ENCODE measurements around the gene GPR55.

The GPR55 gene

DNA sequence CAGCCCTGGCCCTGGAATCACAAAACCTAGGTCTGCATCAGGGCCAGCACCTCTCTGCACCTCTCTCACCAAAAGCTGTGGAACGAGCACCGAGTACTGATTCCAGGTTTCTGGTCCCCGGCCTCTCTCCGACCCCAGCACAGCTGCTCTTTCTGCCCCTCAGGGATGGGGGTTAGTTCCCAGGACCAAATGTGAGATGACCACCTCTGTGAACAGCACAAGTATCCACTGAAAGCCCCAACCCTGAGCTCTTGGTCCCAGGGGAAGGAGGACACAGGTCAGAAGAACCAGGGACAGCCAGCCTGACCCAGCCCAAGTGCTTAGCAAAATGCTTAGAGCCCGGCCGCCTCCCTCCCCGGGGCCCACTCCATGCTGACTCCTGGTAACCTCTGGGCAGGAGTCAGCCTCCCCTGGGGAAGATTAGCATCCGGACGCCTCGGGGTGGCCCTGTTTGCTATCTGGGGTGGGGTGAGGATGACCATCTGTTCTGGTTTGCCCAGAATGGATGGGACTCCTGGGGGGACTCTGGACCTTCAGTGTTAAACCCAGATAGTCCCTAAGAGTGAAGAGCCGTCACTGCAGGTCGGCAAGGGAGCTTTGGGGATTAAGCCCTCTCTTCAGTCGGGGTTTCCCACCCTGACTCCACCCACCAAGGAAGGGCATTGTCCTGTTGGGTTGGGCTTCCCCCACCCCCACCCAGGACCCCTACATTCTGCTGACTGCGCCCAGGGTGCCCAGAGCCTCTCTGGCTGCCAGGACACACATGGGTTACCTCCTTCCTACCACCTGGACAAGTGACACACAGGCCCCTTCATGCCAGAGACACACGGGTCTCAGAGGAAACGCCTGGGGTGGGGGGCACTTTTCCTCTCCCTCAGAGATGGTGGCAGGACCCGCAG lies 9.4 kb upstream of the GPR55 start:
- DNase-seq (ENCODE audit: low spot score) = no peak

DNA sequence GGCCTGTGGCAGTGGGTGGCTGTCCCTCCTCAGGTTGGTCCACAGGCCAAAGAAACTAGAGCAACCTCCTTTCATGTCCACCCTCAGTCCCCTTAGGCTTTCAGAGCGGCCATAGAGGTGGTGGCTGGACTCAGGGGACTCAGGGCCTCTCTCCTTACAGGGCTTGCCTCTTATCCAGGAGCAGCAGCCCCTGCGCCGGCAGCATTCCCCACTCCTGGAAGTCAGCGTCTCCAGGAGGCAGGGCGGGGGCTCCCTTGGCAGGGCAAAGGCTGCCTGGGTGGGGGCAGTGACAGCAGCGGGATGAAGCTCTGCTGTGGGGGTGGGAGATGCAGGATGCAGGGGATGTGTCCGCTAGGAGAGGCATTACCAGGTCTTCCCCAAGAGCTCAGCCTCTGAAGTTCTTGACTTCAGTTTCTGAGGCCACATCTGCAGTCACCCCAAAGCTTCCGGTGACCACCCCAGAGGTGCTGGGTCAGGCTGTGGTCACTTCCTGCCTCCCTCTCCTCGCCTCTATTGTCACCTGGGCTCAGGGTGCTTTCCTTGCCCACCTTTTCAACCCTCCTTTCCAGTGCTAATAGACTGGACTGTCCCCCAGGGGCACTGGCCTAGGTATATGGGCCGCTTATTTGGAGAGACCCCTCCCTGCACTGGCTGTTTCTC lies 8.6 kb upstream of the GPR55 start:
- no peak for DNase-seq (ENCODE audit: low spot score)

DNA sequence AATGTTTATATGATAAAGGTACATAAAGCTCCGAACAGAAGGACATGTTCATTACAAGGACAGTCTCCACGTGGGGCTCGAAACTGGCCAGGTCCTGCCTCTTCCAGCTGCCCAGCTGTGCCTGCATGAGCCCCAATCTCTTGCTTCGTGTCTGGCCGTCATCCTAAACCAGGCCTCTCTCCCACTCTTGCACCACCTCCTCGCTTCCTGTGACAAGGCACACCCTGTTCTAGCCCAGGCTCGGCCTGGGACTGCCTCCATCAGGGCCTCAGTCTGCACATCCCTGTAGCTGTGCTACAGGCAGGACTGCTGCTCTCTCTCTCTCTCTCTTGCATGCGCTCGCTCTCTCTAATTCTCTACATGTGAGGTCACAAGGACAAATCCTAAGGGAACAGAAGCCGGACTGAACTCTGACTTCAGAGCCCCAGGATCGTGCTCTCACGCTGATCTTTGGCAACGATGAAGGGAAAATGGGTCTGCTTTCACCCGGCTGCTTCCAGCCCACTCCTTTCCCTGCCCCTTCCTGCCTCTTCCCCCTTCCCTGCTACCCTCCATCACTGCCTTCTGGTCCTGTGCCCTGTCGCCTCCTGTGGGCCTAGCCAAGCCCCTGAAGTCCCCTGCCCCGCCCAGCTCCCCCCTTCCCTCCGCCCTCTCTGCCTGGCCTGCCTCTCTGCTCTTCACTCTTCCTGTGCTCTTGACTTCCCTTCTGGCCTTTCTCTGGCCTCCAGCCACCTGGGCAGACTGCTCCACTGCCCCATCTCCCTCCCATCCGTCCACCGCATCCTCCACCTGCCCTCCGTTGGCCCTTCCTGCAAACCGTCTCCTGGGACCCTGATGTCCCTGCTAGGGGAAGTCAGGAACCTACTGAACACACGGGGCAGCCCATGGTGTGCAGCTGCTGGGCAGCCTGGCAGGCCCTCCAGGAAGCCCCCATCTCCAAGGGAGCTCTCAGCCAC lies 7.8 kb upstream of the GPR55 start:
- DNase-seq (ENCODE audit: low spot score) = no peak

DNA sequence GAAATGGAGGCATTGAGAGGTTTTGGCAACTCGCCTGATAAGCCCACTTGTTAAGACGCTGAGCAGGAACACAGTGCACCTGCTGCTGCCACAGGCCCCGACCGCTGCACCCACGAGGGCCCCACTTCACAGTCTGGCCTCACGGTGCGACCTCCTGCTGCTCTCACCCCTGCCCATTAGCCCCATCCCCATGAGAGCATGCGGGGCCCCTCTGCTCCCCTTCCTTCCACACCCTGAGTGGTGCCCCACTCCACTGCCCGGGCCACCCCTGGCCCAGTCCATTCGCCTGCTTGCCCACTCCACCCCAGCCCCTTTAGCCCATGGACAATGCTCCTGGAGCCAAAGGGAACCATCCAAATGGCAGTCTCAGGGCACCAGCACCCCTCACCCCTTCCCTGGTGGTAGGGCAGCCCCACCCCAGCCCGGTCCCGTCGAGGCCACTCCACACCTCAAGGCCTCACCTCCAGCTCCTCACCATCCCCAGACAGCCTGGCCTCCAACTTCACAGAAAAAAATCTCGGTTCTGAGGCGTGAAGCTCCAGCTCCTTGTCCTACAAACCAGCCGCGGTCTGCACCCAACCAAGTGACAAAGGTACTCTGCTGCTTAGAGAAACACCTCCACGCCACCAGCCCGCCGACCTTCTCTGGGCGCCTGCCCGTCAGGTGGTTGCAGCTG lies 6.7 kb upstream of the GPR55 start:
- DNase-seq (ENCODE audit: low spot score) = no peak

DNA sequence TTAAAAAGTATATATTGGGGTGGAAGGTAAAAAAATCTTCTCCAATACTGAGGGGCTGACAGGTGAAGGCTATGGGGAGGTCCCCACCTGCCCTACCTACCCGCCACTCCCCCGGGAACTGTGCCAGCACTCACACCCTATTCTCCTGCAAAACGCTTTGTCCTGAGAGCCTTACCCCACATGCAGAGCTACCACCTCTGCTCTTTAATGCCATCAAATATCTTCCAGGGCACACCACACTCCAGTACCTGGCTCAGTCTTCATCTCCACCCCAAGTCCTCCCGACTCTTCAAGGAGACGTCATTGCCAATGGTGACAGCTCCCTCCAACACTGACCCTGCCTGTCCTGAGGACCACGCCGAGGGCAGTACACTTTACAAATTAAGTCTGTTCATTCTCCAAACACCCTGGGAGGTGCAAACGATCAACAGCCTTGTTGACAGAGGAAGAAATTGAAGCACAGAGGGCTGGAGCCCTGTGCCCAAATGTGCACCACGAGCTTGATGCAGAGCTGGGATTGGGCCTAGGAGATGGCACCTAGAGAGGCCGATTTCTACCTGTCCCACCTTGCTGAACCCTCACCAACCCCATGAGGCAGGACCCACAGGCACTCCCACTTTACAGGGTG lies 6.0 kb upstream of the GPR55 start:
- no peak for DNase-seq (ENCODE audit: low spot score)

DNA sequence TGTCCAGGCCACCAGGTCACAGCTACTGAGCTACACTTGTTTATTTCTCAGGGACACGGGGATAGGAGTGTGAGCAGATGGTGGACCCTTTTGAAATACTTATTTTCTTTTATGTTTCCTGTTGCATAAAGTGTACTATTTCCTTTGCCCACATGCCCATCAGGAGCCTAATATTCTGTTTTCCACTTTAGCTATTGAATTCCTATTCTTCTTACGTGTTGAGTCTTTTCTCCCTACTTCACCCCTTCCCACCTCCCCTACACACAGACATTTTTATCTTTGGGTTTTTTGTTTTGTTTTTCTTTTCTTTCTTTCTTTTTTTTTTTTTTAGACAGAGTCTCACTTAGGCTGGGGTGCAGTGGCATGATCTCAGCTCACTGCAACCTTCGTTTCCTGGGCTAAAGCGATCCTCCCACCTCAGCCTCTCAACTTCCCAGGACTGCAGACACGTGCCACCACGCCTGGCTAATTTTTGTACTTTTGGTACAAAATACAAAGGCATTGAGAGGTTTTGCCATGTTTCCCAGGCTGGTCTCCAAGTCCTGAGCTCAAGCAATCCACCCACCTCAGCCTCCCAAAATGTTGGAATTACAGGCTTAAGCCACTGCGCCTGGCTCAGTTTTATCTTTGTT lies 5.2 kb upstream of the GPR55 start:
- DNase-seq (ENCODE audit: low spot score) = no peak

DNA sequence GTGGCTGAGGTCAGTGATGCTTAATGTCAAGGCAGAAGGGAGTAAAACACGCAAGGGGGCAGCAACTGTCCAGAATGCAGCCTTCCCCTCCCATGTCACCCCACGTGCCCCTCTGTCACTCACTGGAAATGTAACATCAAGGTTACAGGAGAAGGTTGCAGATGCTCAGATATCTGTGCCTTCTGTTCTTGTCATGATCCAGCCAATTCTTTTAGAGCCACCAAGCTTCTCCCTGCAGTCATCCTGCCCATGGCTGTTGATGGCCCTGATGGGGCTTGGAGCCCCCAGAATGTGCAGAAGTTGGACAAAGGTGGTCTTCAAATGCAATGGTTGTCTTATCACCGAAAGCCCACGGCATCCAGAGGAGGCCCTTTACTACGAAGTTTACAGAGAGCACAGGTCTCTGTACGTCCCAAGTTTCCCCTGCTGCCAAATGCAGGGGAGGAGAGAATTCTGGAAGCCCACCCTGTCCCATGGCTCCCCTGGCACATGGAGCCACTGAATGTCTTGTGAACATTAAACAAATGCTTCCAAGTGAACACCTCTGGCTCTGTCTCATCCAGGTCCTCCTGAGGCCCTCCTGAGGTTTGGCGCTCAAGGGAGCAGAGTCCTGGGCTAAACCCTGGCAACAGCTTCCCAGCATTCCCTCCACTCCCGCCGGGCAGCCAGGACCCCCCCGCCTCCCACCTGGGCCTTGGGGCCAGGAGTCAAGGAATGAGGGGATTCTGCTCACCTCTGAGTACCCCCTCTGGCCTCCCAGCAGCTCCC lies 4.5 kb upstream of the GPR55 start:
- no peak for DNase-seq (ENCODE audit: low spot score)

DNA sequence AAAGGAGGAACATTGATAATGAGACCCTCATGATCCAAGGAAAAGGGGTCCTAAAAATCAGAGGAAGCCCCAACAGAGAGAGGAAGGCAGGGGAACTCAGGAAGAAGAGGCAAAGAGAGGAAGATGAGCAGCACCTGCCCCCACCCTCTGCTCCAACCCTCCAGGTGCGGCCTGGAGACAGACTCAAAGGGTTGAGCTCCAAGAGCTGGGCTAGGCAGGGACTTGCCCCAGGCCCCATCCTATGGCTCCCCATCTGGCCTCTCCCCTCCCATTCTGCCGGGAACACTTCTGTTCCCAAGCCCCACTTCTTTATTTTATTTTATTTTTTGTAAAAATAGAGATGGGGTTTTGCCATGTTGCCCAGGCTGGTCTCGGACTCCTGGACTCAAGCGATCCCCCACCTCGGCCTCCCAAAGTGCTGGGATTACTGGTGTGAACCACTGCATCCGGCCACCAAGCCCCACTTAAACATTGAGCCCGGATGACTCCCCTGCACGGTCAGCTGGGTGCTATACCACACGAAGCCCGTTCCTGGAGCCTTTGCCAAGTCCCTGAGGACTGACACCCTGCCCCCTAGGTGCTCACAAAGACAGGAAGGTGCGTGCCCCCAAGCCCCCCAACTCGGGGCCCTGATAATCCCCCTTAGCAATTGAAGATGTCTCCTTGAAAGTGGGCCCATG lies 3.8 kb upstream of the GPR55 start:
- DNase-seq (ENCODE audit: low spot score) = no peak

DNA sequence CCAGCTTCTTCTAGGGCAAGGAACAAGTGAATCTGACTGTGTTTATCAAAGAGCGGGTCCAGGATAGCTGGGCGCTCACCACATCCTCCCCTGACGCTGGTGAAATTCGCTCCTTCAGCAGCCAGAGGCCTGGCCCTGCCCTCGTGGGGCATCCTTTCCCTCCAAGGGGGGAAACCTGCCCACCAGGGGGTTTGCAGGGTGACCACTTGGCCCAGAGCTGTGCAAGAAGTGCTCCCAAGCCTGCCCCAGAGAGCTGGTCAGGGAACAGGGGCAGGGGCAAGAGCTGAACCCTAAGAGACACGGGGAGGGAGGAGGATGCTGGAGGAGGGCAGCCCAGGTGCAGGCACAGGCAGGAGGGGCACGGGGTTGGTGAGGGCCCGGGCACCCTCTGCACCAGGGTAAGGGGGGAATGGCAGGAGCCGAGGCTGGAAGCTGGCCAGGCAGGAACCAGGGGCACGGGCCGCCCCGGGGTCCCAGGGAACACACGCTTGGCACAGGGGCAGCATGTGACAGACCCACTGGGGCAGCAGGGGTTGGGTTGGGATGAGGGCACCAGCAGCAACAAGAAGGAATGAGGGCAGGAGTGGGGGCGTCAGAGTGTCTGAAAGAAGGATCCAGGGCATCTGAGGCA lies 2.8 kb upstream of the GPR55 start:
- no peak for DNase-seq (ENCODE audit: low spot score)

DNA sequence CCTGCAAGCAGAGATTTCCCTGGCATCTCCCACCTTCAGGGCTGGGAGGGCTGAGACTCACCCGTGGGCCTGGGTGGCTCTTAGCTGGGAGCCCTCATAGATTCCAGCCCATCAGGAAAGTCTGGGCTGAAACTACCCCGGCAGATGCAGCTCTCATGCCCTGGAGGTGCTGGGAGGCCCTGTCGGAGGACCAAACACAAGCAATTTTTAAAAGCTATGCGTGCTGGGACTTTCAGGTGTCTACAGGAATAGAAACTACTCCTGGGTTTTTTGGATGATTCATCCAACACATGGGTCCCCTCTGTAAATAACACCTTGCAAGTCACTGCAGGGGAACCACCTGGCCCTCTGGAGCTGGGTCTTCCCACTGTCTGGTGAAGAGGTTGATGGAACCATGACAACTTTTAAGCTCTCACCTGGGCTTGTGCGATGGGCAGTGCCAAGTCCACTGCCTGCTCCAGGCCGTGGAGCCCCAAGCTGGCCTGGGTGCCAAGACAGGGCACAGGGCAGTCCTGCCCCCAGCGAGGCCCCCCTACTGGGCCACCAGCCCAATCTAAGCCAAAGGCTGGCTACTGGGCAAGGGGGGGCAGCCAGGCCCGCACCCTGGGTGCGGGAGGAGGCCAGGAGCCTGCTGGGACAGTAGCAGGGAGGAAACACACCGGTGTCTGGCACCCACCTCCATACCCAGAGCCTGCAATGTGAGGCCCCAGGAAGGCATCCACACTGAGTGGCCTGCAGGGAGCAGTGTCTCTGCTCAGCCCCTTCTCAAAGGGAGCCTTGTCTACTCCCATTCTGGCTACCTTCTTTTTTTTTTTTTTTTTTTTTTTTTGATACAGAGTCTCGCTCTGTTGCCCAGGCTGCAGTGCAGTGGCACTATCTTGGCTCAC lies 1.1 kb upstream of the GPR55 start:
- DNase-seq (ENCODE audit: low spot score) = peak; percentile 42

DNA sequence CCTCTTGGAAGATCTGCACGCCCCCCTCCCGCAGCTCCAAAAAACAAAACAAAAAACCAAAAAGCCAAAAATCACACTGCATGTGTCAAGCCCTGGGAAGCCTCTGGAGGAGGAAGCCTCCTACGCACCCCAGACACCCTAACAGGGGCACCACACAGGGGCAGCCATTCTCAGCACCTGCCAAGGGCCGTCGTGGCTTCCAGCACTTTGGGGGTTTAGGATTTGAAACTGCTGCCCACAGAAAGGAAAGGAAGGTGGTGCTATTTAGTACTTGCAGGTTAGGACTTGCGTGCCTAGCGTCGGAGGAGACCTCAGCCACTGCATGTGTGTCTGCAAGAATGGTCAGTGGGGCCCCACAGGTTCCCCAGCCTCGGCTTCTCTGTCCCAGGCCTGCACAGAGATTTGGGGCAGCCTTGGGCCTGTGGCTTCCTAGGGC lies 419 bp upstream of the GPR55 start:
- DNase-seq (ENCODE audit: low spot score) = no peak

DNA sequence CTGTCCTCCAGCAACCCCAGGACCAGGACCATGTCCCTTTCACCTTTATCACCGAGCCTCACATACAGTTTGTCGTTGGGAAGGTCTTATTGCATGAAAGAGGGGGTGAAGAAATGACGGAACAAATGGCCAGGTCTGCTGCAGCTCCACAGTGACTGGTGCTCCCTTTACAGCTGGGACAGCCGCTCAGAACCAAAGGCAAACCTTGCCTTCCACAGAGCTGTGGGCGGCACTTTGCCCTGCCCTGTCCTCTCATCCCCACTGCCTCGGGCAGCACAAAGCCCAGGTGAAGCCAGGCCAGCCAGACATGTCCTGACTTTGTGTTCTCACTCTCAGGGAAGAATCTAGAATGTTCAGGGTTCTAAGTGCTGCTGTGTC lies 961 bp downstream of the GPR55 start:
- no peak for DNase-seq (ENCODE audit: low spot score)

DNA sequence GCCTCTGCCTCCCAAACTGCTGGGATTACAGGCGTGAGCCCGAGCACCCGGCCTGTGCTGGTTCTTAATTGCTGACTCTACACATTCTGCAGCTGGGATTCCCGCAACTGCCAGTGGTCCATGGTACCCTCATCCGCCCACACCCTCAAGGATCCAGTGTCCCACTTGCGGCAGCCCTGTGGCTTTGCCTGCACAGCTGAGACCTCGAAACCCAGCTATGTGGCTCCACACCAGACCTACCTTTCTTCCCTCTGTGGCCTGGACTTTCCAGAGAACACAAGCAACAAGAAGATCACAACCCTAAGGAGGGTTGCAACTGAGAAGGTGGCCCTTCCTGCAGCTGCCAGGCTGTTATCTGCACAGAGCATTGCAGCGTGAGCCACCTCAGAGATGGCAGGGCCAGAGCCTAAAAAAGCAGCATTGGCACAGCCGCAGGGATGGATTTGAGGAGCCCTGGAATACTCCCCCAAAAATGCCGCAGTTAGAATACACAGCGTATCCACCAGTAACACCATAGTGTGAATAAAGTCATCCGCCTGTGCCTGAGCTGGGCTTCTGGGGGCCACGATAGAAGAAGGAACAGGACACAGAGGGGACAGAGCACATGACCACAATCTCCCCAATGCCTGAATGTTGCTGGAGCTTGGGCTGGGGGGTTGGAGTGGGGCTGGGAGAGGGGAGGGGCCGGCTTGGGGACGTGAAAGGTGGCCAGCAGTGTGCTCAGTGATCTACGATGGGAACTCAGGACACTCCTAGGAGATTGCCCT lies 1.9 kb downstream of the GPR55 start:
- DNase-seq (ENCODE audit: low spot score) = no peak

DNA sequence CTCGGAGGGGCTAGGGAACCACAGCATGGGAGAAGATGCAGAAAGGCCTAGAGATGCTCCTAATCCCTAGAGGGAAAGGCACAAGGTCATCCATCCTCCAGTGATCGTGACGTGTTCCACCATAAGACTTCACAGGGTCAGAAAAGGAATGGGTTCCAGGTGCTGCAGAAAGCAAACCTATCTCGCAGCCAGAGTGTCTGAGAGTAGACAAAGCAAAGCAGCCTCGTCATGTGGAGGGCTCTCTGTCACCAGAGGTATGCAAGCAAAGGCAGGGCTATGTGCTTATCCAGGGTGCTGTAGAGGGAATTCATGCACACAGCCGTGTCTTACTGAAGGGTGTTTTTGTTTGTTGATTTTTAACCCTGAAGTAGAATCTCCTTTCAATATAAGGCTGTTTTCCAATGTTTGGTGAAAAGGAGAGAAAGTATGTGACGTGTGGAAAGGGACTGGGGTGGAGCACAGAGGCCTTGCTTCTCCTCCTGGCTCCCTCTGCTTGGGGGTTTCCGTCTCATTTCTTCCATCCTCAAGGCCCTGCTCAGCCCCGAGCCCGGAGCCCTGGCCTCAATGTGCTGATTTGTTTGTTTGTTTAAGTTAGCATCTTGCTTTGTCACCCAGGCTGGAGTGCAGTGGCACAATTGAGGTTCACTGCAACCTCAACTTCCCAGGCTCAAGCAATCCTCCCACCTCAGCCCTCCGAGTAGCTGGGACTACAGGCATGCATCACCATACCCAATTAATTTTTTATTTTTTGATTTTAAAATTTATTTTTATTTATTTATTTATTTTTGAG lies 3.0 kb downstream of the GPR55 start:
- DNase-seq (ENCODE audit: low spot score) = no peak

DNA sequence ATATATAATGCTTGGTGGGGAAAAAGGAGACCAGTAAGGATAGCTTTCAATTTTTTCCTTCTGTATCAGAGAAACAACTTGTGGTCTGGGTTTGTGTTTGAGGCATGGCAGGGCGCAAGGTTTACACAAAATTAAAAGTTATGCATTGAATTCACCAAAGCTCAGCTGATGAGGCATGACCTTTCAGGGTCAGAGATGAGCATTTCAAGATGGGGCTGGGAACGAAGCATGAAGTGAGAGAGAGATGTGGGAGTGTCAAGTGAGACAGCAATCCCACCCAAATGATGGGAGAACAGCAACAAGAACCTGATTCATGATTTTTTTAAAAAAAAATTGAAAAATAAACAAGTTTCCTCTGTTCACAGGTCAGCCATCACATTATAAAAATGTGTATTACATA lies 4.9 kb downstream of the GPR55 start:
- DNase-seq (ENCODE audit: low spot score) = no peak

DNA sequence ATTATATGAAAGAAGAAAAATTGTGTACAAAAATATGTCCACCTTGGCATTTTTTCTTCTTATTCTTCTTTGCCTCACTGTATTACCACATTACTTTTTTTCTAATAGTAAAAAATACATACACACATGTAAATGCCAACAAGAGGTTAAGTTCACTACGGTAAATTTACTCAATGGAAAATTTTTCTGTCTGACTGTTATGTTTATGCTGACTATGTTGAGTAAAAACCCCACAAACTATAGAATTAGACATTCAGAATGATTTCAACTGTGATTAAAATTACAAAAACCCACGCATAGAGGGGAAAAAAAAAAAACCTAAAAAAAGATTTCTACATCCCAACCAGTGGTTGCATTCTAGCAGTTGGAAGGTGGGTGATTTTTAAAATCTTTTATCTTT lies 5.4 kb downstream of the GPR55 start:
- DNase-seq (ENCODE audit: low spot score) = no peak
